LNCaP clone FGC (cell line): ENCODE data around the gene IMPG2.

Source experiments
- DNase-seq: peaks from one replicate; pipeline ENCODE4 v3.0.0-alpha.2; 2011; ENCODE audit warnings: low read depth
- H3K4me3 ChIP-seq: 2 replicates; pipeline ENCODE4 v1.5.1; 2011; ENCODE audit warnings: mild to moderate bottlenecking, low read depth, low read length, control low read depth
- CTCF ChIP-seq: IDR thresholded peaks from 2 replicates; pipeline ENCODE4 v1.5.1; 2012; ENCODE audit warnings: mild to moderate bottlenecking; ENCODE audit not compliant: control insufficient read depth, insufficient read depth; ENCODE audit errors: extremely low read depth

IMPG2 gene

GRCh38 chr3:101244212-101244575, 76.2 kb downstream of the IMPG2 start:
- no peak overlapping the region for H3K4me3 ChIP-seq
- TF ChIP-seq CTCF, result no peak
- DNase-seq, result no peak

DNA sequence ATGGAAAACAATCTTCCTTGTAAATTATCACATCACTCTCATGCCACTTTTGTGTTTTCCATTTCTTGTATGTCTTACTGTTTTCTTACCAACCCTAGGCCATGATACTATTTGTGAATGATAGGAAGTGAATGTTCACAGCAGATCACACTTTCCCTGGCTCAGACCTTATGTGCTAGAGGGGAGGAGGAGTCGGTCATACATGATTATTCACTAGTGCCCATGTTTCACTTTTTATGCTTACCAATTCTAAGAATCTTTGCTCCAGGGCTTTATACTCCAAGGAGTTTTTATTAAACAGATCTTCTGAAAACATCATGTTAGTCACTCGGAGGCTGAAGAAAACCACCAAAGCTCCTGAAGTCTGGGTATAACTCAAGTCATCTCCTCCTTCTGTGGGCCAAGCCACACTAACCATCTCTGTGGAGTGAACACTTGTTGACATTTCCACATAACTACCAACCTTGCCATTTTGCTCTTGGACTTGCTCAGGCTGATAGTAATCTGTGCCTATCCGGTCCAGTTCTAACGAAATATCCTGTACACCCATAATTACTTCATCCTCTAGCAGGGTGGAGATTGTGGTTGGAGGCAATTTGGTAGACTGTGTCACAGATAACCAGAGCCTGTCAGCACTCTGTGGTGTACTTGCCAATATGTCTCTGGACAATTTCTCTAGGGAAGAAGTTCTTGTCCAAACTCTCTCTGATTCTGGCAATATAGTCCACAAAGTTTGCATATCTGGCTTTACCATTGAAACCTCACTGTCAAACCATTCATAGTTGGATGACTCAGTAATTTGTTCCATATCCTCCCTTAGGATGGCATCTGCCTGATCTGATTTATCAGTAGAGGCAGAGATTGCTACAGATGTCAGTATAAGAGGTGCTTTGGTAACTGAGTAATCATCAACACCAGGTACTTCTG, 76.8 kb downstream of the IMPG2 start:
- DNase-seq, result no peak

DNA sequence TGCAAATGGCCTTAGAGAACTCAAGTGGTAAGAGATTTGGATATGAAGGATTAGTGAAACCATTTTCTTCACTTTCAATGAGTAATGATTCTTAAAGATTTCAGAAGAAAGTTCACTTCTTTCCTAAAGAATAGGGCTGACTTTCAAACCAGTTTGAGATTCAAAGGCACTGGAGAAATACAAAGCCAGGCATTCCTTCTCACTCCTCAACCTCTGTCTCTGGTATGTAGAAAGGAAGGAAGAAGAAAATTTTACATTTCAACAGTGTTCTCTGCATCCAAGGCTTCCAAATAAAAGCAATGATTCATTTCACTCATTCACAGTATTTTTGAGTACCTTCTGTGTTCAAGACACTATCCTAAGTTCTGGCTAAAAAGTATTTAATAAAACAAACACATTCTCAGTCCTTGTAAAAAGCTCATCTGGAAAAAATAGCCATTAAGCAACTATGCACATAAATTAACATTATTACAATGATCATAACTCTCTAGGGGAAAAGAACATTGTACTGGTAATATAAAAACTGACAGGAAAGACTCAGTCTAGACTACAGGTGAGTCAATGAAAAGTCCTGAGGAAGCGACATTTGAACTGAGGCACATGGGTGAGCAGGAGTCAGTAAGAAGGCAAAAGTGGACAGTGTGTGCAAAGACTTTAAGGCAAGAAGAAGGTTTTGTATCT, 79.5 kb downstream of the IMPG2 start:
- H3K4me3 ChIP-seq, result no peak overlapping the region
- no peak for DNase-seq
- TF ChIP-seq CTCF, result no peak

More for the DNA sequence above, 76.8 kb downstream of the IMPG2 start:
- H3K4me3 ChIP-seq, result no peak overlapping the region
- no peak for TF ChIP-seq CTCF

DNA sequence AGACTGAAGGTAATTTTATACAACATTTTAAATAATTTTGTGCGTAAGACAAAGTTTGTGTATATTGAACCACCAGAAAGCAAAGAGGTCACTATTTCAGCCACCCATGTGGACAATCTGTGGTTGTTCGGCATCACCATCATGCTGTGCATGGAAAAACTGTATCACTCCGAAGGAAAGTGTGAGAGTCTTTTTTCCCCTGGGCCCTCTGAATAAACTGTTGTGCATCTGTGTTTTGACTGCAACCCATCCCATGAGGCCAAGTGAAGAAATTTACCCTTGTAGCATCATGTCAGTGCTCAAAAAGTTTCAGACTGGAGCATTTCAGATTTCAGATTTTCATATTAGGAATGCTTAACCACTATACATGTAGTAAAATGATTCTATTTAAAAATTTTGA, 85.3 kb downstream of the IMPG2 start:
- TF ChIP-seq CTCF, result no peak
- no peak overlapping the region for H3K4me3 ChIP-seq
- no peak for DNase-seq

DNA sequence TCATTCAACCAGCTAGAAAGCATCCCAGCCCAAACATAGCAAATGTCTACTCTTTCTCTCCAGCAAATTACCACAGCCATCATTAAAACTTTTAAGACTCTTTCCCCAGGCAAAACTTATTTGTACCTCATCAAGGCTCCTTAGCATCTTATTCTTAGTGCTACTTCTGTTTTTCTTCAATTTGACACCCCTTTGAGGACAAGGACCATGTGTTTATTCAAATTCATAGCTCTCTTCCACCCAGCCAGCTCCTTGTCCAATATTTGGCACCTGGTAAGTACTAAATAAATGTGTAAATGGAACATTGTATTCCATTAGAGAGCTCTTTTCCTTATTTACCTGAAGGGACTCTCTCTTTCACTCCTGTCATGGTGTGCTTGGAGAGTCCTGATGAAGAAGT, 89.8 kb downstream of the IMPG2 start:
- no peak for TF ChIP-seq CTCF
- no peak for DNase-seq
- no peak overlapping the region for H3K4me3 ChIP-seq

GRCh38 chr3:101229681-101230080, 90.7 kb downstream of the IMPG2 start:
- no peak for DNase-seq
- TF ChIP-seq CTCF, result peak; percentile 69
- no peak overlapping the region for H3K4me3 ChIP-seq
